Endothelial cell of umbilical vein (primary cell): Measurements from ENCODE around the gene SYNM. TPM values are rescaled to one million over a fixed set of nuclear protein-coding genes. Genes with fewer than 3 reads are reported as not detected.

ENCODE experiments used
- BruUV-seq: library from RNA; stranded (reverse); fragments of 400-500 nt; replicated peaks from 2 replicates; lab custom pipeline; 2021; lab: Mats Ljungman, UMichigan
- CTCF ChIA-PET: fragments of 300-600, 350-600 bp; sonication (Branson Sonifier 250); formaldehyde crosslinking; loops from one replicate; lab custom pipeline; 2021; ENCODE audit warnings: antibody characterized with exemption, inconsistent platforms; lab: Charles Lee
- POLR2A ChIA-PET: fragments of 300-600, 350-600 bp; sonication (Branson Sonifier 250); formaldehyde crosslinking; loops from one replicate; lab custom pipeline; 2021; ENCODE audit warnings: antibody characterized with exemption, inconsistent platforms; lab: Charles Lee
- DNase-seq: peaks from one replicate; pipeline ENCODE4 v3.0.0-alpha.2; 2011; ENCODE audit warnings: low read depth, low spot score
- FAIRE-seq: peaks from 2 replicates; lab custom pipeline; 2011; peaks lifted over from hg19 to GRCh38; lab: Jason Lieb, UNC
- H2AFZ ChIP-seq: 2 replicates; pipeline ENCODE4 v1.6.0; 2012; ENCODE audit warnings: low read depth, low read length, control low read depth, inconsistent platforms
- H3K27ac ChIP-seq: 2 replicates; pipeline ENCODE4 v1.5.1; 2011; ENCODE audit warnings: low read depth, mild to moderate bottlenecking, control low read depth, low read length, moderate library complexity; ENCODE audit not compliant: insufficient read depth
- H3K27me3 ChIP-seq, 2 experiments: 2 replicates each; pipeline versions ENCODE4 v1.6.0 to v1.6.1; 2011; ENCODE audit warnings: low read length in 2 of 2, mixed read lengths in 1 of 2; ENCODE audit not compliant: control insufficient read depth in 2 of 2, insufficient read depth in 2 of 2
- H3K36me3 ChIP-seq, 2 experiments: 2 replicates in 1 of 2; 3 replicates in 1 of 2; pipeline ENCODE4 v1.5.1; 2011; ENCODE audit warnings: low read length in 2 of 2, mild to moderate bottlenecking in 1 of 2, moderate library complexity in 1 of 2; ENCODE audit not compliant: control insufficient read depth in 2 of 2, insufficient read depth in 2 of 2; ENCODE audit errors: extremely low read depth in 1 of 2
- H3K4me1 ChIP-seq: 3 replicates; pipeline ENCODE4 v1.5.1; 2011; ENCODE audit warnings: mild to moderate bottlenecking, low read length; ENCODE audit not compliant: control insufficient read depth, insufficient read depth; ENCODE audit errors: extremely low read depth
- H3K4me2 ChIP-seq: 2 replicates; pipeline ENCODE4 v1.6.1; 2011; ENCODE audit warnings: low read length, control low read depth, mixed read lengths; ENCODE audit not compliant: insufficient read depth
- H3K4me3 ChIP-seq, 3 experiments: fragments of 200-600 bp in 1 of 3; sonication (generic), shearing (Covaris generic) in 1 of 3; replicated peaks in 1 of 3; 2 replicates each; pipeline ENCODE4 v1.5.1; 2011 to 2016; ENCODE audit warnings: control low read depth in 3 of 3, low read length in 3 of 3, mild to moderate bottlenecking in 2 of 3, inconsistent platforms in 1 of 3, low read depth in 1 of 3, moderate library complexity in 1 of 3; ENCODE audit not compliant: insufficient read depth in 1 of 3
- H3K79me2 ChIP-seq: 2 replicates; pipeline ENCODE4 v1.6.0; 2012; ENCODE audit warnings: low read length, inconsistent platforms; ENCODE audit not compliant: control insufficient read depth, insufficient read depth
- H3K9ac ChIP-seq: replicated peaks from 2 replicates; pipeline ENCODE3; 2011; ENCODE audit warnings: low read length, control low read depth; ENCODE audit not compliant: insufficient read depth; ENCODE audit errors: extremely low read depth
- H3K9me1 ChIP-seq: replicated peaks from 3 replicates; pipeline ENCODE4 v1.6.0; 2011; ENCODE audit warnings: mild to moderate bottlenecking, low read length; ENCODE audit not compliant: control insufficient read depth, insufficient read depth; ENCODE audit errors: extremely low read depth
- H3K9me3 ChIP-seq: replicated peaks from 2 replicates; pipeline ENCODE4 v1.5.1; 2012; ENCODE audit warnings: low read length, inconsistent platforms; ENCODE audit not compliant: control insufficient read depth, insufficient read depth
- H4K20me1 ChIP-seq: replicated peaks from 2 replicates; pipeline ENCODE3; 2011; ENCODE audit warnings: mild to moderate bottlenecking, low read length; ENCODE audit not compliant: control insufficient read depth, insufficient read depth; ENCODE audit errors: extremely low read depth
- EZH2 ChIP-seq: IDR thresholded peaks from 2 replicates; pipeline ENCODE4 v1.6.1; 2012; ENCODE audit warnings: borderline replicate concordance, low read depth, mild to moderate bottlenecking, moderate library complexity, low read length, inconsistent platforms; ENCODE audit not compliant: severe bottlenecking
- FOS ChIP-seq: IDR thresholded peaks from 2 replicates; pipeline ENCODE4 v1.6.1; 2011; ENCODE audit warnings: mild to moderate bottlenecking, low read length, moderate library complexity, borderline replicate concordance; ENCODE audit not compliant: insufficient read depth
- GATA2 ChIP-seq: IDR thresholded peaks from 2 replicates; pipeline ENCODE4 v1.7.0; 2011; ENCODE audit warnings: low read depth, mild to moderate bottlenecking, moderate library complexity, mixed read lengths, low read length; ENCODE audit not compliant: insufficient read length, insufficient read depth
- JUN ChIP-seq: IDR thresholded peaks from 2 replicates; pipeline ENCODE4 v1.6.1; 2011; ENCODE audit warnings: borderline replicate concordance, low read depth; ENCODE audit not compliant: insufficient read length, insufficient read depth
- MYC ChIP-seq: IDR thresholded peaks from one replicate; pipeline ENCODE4 v1.6.1; 2011; ENCODE audit warnings: mild to moderate bottlenecking, low read depth, low read length
- POLR2A ChIP-seq: IDR thresholded peaks from 2 replicates; pipeline ENCODE4 v1.6.1; 2012; ENCODE audit warnings: low read depth, mild to moderate bottlenecking, control low read depth, low read length
- POLR2AphosphoS5 ChIP-seq: IDR thresholded peaks from 2 replicates; pipeline ENCODE4 v1.6.1; 2012; ENCODE audit warnings: low read depth, mild to moderate bottlenecking, control low read depth, low read length, moderate library complexity; ENCODE audit not compliant: insufficient read depth
- dilution Hi-C: fragments of 300-500 bp; cut with MboI; formaldehyde crosslinking; loops from one replicate; pipeline ENCODE4 v1.15.0; 2019; ENCODE audit warnings: low sequenced_read_pairs; ENCODE audit not compliant: extremely low pct_ligation_motif_present
- intact Hi-C: fragments of 100-400 bp; cut with micrococcal nuclease; formaldehyde crosslinking; loops from one replicate; pipeline ENCODE4 v1.10.0; 2022
- polyA plus RNA-seq, 4 experiments: library from polyadenylated mRNA; depleted of rRNA in 3 of 4; stranded (reverse) in 3 of 4; unstranded in 1 of 4; fragments of >200 nt; gene quantifications; 2 replicates each; pipeline versions ENCODE4 v1.2.1 to v1.2.3, GENCODE V29; 2011 to 2012; ENCODE audit warnings: missing spikeins in 1 of 4
- total RNA-seq: library from RNA; stranded (reverse); gene quantifications from 2 replicates; pipeline ENCODE4 v1.2.3, GENCODE V29; 2021
- TF ChIP-seq, protein P1 (sequence below), 2 donors: IDR thresholded peaks; 1 replicate in 1 of 2; 2 replicates in 1 of 2; pipeline ENCODE4 v1.5.1; 2011; ENCODE audit warnings: low read length in 2 of 2, mild to moderate bottlenecking in 2 of 2, moderate library complexity in 2 of 2, control low read depth in 1 of 2, inconsistent platforms in 1 of 2, low read depth in 1 of 2; ENCODE audit not compliant: insufficient read depth in 1 of 2; ENCODE audit errors: extremely low read depth in 1 of 2
- TF ChIP-seq, protein P2 (sequence below): IDR thresholded peaks from 2 replicates; pipeline ENCODE4 v1.6.1; 2011; ENCODE audit not compliant: insufficient read depth, insufficient read length

Gene SYNM
- total and polyA plus RNA-seq, 2 donors (not counting 3 experiments of a cell fraction or from before 2014, with no cell fraction given), result 3.7 to 10.2 TPM

DNA sequence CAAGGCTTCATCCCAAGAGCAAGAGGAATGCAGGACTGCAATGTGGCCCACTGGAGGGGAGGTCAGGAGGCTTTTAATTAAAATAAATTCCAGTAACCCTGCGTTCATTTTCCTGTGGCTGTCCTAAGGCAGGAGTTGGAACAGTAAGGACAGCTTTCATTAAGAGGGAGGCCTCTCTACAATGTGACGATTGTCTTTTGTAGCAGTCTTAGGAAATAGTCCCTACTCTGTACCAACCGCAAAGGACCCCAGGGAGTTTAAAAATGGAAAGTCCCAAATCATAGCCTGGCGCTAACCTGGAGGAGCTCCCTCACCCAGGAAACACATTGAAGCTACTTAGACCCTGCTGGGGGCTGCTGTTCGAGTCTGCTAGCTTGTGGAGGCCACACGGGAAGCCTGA lies 62.8 kb downstream of the SYNM start:
- no peaks in the 10 kb centered on the region for H3K79me2 ChIP-seq
- no peak overlapping the region for H3K4me2 ChIP-seq
- H3K4me1 ChIP-seq, result peaks cover 13% of the 10 kb centered on the region
- H3K4me3 ChIP-seq, result no peak overlapping the region
- ChIA-PET POLR2A (no interaction called here), CTCF (no interaction called here)
- no peak overlapping the region for H2AFZ ChIP-seq
- no peaks in the 10 kb centered on the region for H3K36me3 ChIP-seq
- intact Hi-C loops (loop anchor here (2.0 kb wide), 2 partner anchors 45 kb away; no protein-coding TSS in a partner anchor), dilution Hi-C loops (no loop called here)
- H3K9ac ChIP-seq, result no peak overlapping the region
- FAIRE-seq, result no peak
- H3K27me3 ChIP-seq, result no peaks in the 10 kb centered on the region
- DNase-seq, result no peak
- H3K9me3 ChIP-seq, result no peaks in the 10 kb centered on the region
- no TSS peak for BruUV-seq
- no peak for TF ChIP-seq GATA2
- TF ChIP-seq POLR2A, result no peak
- TF ChIP-seq EZH2, result no peak
- H3K27ac ChIP-seq, result no peak overlapping the region
- no peaks in the 10 kb centered on the region for H4K20me1 ChIP-seq
- no peaks in the 10 kb centered on the region for H3K9me1 ChIP-seq

DNA sequence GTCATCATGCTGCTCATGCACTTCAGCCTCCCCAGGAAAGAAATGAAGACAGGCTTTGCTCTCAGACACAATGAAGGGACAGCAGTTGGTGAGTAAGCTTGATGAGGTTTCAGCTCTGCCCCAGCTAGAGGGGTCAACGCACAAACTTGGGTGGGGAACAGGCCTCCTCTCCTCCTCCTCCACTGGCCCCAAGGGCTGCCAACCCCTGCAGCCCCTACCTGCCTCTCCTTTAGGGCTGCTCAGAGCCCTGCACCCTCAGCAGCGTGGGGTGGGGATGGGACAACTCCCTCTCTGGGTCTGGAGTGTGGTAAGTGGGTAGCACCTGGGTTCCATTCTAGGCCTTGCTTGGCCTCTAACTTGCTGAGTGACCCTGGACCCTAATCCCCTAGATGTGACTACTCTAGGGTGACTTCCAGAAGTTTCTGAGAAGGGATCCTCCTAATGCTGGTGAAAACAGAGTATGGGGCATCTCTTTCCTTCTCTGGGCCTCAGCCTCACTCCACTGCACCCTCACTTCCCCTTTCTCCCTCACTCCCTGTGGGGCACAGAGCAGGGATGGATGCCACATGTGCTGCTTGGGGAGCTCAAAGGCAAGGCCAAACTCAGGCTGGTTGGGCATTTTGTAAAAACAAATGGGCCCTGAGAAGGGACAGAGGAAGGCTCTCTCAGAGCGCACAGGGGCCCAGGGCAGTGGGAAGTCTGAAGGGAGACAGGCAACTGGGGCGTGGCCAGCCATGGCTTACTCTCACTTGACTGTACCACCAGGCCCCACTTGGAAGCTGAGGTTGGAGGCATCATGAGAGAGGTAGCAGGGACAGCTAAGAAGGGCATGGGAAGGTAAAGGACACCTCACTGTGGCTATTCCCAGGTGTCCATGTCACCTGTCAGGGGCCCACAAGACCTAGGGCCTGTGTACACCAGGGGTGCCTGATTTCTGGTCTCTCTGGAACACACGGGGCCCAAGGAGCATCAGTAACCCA lies 64.0 kb downstream of the SYNM start:
- intact Hi-C loops, result no loop called here
- TF ChIP-seq POLR2AphosphoS5, result no peak
- TF ChIP-seq, protein P1, sequence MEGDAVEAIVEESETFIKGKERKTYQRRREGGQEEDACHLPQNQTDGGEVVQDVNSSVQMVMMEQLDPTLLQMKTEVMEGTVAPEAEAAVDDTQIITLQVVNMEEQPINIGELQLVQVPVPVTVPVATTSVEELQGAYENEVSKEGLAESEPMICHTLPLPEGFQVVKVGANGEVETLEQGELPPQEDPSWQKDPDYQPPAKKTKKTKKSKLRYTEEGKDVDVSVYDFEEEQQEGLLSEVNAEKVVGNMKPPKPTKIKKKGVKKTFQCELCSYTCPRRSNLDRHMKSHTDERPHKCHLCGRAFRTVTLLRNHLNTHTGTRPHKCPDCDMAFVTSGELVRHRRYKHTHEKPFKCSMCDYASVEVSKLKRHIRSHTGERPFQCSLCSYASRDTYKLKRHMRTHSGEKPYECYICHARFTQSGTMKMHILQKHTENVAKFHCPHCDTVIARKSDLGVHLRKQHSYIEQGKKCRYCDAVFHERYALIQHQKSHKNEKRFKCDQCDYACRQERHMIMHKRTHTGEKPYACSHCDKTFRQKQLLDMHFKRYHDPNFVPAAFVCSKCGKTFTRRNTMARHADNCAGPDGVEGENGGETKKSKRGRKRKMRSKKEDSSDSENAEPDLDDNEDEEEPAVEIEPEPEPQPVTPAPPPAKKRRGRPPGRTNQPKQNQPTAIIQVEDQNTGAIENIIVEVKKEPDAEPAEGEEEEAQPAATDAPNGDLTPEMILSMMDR (IDR thresholded peaks at IDR 0.05; ENCODE audit: extremely low read depth in 1 of 2, insufficient read depth in 1 of 2, low read depth in 1 of 2, low read length in 2 of 2), result no peak
- TF ChIP-seq, protein P2, sequence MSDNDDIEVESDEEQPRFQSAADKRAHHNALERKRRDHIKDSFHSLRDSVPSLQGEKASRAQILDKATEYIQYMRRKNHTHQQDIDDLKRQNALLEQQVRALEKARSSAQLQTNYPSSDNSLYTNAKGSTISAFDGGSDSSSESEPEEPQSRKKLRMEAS, result no peak
- no peak for TF ChIP-seq EZH2
- TF ChIP-seq FOS, result no peak
- no peak for TF ChIP-seq GATA2
- TF ChIP-seq MYC, result no peak
- TF ChIP-seq JUN, result no peak
- no peak for TF ChIP-seq POLR2A
- POLR2A ChIA-PET, result no interaction called here

More for the DNA sequence above, 64.0 kb downstream of the SYNM start:
- H3K79me2 ChIP-seq, result no peaks in the 10 kb centered on the region
- no peak overlapping the region for H3K9ac ChIP-seq
- FAIRE-seq, result no peak
- H3K9me3 ChIP-seq, result no peaks in the 10 kb centered on the region
- peaks cover 13% of the 10 kb centered on the region for H3K4me1 ChIP-seq
- no peaks in the 10 kb centered on the region for H3K9me1 ChIP-seq
- no peak overlapping the region for H3K4me2 ChIP-seq
- H3K4me3 ChIP-seq, result no peak overlapping the region
- dilution Hi-C loops, result no loop called here
- no peak for DNase-seq
- no peaks in the 10 kb centered on the region for H3K27me3 ChIP-seq
- peaks cover 0 to under 1% of the 10 kb centered on the region in 2 experiments for H3K36me3 ChIP-seq
- no peaks in the 10 kb centered on the region for H4K20me1 ChIP-seq
- CTCF ChIA-PET, result no interaction called here
- no TSS peak for BruUV-seq
- H2AFZ ChIP-seq, result no peak overlapping the region
- no peak overlapping the region for H3K27ac ChIP-seq
